GM12878 (cell line): ENCODE results near the gene ZDHHC11B. TPM values are rescaled to one million over a fixed set of nuclear protein-coding genes. Genes with fewer than 3 reads are reported as not detected.
A peak's percentile ranks its signal among the peaks of the same experiment; 100 is the strongest.
"Not testable (repeated sequence)": the region's sequence is repeated elsewhere in the genome, so short reads cannot be mapped to it uniquely, and the experiment has no call there.

Experiments used
- ATAC-seq: fragments of 200-7000 bp; cut with Tn5 transposase; 3 replicates; pipeline ENCODE4 v1.9.1; 2020; ENCODE audit warnings: mild to moderate bottlenecking, moderate library complexity
- BruUV-seq: library from RNA; stranded (reverse); fragments of 400-500 nt; replicated peaks from 2 replicates; lab custom pipeline; 2021; lab: Mats Ljungman, UMichigan
- CTCF ChIA-PET: fragments of 300-600 bp; sonication (Branson Sonifier 250); formaldehyde crosslinking; extraction: SDS; loops from one replicate; lab custom pipeline; 2021; ENCODE audit warnings: inconsistent platforms; lab: Yijun Ruan, JAX
- POLR2A ChIA-PET: fragments of 350-600 bp; formaldehyde crosslinking; extraction: SDS; loops from one replicate; lab custom pipeline; 2021; ENCODE audit warnings: inconsistent platforms; lab: Charles Lee
- RAD21 ChIA-PET: fragments of 300-600 bp; sonication (Branson Sonifier 250); formaldehyde crosslinking; loops from one replicate; lab custom pipeline; 2023; ENCODE audit warnings: antibody characterized with exemption; ENCODE audit not compliant: unreplicated experiment; lab: Charles Lee
- SMC1A ChIA-PET: fragments of 300-600 bp; sonication (Branson Sonifier 250); formaldehyde crosslinking; loops from one replicate; lab custom pipeline; 2023; ENCODE audit not compliant: unreplicated experiment, uncharacterized antibody; lab: Charles Lee
- DNase-seq: peaks from one replicate; pipeline ENCODE4 v3.0.0-alpha.2; 2011; ENCODE audit warnings: low read depth, low spot score
- FAIRE-seq: peaks from 3 replicates; lab custom pipeline; 2011; peaks lifted over from hg19 to GRCh38; lab: Jason Lieb, UNC
- H2AFZ ChIP-seq: 2 replicates; pipeline ENCODE4 v1.6.0; 2011; ENCODE audit warnings: low read depth, low read length, control low read depth; ENCODE audit not compliant: control insufficient read depth
- H3K27ac ChIP-seq: 2 replicates; pipeline ENCODE4 v1.5.1; 2011; ENCODE audit warnings: control low read depth; ENCODE audit not compliant: control insufficient read depth, insufficient read depth
- H3K27me3 ChIP-seq, 2 experiments: replicated peaks in 1 of 2; 2 replicates each; pipeline versions ENCODE4 v1.6.0 to v1.6.1; 2011; ENCODE audit warnings: low read length in 1 of 2; ENCODE audit not compliant: control insufficient read depth in 2 of 2, insufficient read depth in 2 of 2
- H3K36me3 ChIP-seq, 2 experiments: 2 replicates each; pipeline ENCODE4 v1.5.1; 2011; ENCODE audit warnings: low read length in 1 of 2; ENCODE audit not compliant: control insufficient read depth in 2 of 2, insufficient read depth in 2 of 2
- H3K4me1 ChIP-seq: 2 replicates; pipeline ENCODE4 v1.6.1; 2011; ENCODE audit warnings: mild to moderate bottlenecking, low read length, moderate library complexity, mixed read lengths; ENCODE audit not compliant: control insufficient read depth, insufficient read depth
- H3K4me2 ChIP-seq: 2 replicates; pipeline ENCODE4 v1.6.0; 2011; ENCODE audit warnings: control low read depth; ENCODE audit not compliant: control insufficient read depth, insufficient read depth
- H3K4me3 ChIP-seq: fragments of 200-600 bp; sonication (generic); 2 replicates; pipeline ENCODE4 v1.5.1; 2016
- H3K79me2 ChIP-seq: 2 replicates; pipeline ENCODE4 v1.6.0; 2011; ENCODE audit warnings: low read length; ENCODE audit not compliant: control insufficient read depth, insufficient read depth
- H3K9ac ChIP-seq: 2 replicates; pipeline ENCODE4 v1.8.0; 2011; ENCODE audit warnings: low read length, control low read depth, mixed read lengths; ENCODE audit not compliant: control insufficient read depth, insufficient read depth
- H3K9me3 ChIP-seq: replicated peaks from 3 replicates; pipeline ENCODE4 v1.5.1; 2011; ENCODE audit warnings: mild to moderate bottlenecking, low read length; ENCODE audit not compliant: control insufficient read depth, insufficient read depth
- H4K20me1 ChIP-seq: 2 replicates; pipeline ENCODE4 v1.6.0; 2011; ENCODE audit not compliant: control insufficient read depth, insufficient read depth
- WGBS: methylation state at CpG from one replicate; pipeline ENCODE4 v1.1.6; 2016; ENCODE audit warnings: low lambda C conversion rate; ENCODE audit not compliant: insufficient replicate concordance, insufficient coverage; ENCODE audit errors: missing lambda C conversion rate; 5-methylcytosine and 5-hydroxymethylcytosine counted together
- in situ Hi-C: fragments of 300-500 bp; cut with MboI; formaldehyde crosslinking; loops from 9 replicates; pipeline ENCODE4 v1.14.3; 2018; ENCODE audit warnings: mixed read lengths
- intact Hi-C: fragments of 100-400 bp; cut with micrococcal nuclease; formaldehyde crosslinking; loops from one replicate; pipeline ENCODE4 v1.14.2; 2022; ENCODE audit not compliant: unreplicated experiment
- polyA plus RNA-seq, 11 experiments: library from polyadenylated mRNA; depleted of rRNA in 4 of 11; unstranded in 6 of 11; stranded (reverse) in 5 of 11; fragments of >200 nt; fragmentation: Nextera tagmentation in 4 of 11; fragmentation: Illumina TruSeq in 1 of 11; extraction: Ambion mirVana in 4 of 11; extraction: Trizol in 1 of 11; gene quantifications; 1 replicate in 1 of 11; 2 replicates in 10 of 11; pipeline versions ENCODE4 v1.2.1 to v1.2.3, GENCODE V29; 2011 to 2016; ENCODE audit warnings: inconsistent platforms in 2 of 11, missing spikeins in 2 of 11, low read depth in 1 of 11
- total RNA-seq, 4 experiments: library from RNA; depleted of rRNA in 3 of 4; stranded (reverse); fragments of >200 nt in 3 of 4; fragmentation: Illumina TruSeq in 1 of 4; extraction: Trizol in 1 of 4; gene quantifications; 2 replicates each; pipeline versions ENCODE4 v1.2.1 to v1.2.3, GENCODE V29; 2013 to 2021

ZDHHC11B gene
- total and polyA plus RNA-seq, 10 of the 15 experiments (the other 5 are each of a cell fraction or from before 2014, with no cell fraction given): 0.01 to 0.10 (median 0.09) TPM; not detected in 7

DNA sequence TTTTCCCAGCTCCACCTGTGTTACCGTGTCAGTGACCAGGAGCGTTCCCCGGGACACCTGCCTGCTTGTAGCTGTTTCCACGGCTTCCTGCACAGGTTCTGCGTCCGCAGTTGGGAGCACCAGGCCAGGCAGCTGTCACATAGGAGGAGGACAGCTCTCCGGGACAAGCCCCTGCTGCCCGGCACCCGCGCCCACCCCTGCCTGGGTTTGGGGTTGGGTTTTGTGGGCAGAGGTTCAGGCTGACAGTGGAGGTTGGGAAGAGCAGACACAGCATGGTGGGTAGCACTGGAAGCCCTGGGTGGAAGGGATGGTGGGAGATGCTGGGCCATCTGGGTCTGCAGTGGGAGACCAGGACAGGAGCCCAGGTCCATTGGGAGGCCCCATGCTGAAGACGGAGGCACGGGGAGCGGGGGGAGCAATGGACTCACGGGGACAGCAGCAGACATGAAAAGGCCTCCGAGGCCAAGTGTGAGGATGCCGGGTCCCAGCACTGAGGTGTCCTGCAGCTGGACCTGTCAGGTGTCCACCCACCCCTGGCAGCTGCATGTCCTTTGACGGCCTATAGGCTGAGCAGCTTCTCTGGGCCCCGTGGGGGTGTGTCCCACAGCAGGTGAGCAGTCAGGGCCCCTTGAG lies 2.8 kb upstream of the ZDHHC11B start:
- H3K27ac ChIP-seq, in situ Hi-C loops, ATAC-seq, FAIRE-seq, POLR2A ChIA-PET, RAD21 ChIA-PET, H3K4me2 ChIP-seq, H3K27me3 ChIP-seq, intact Hi-C loops, CTCF ChIA-PET, H4K20me1 ChIP-seq, H2AFZ ChIP-seq, BruUV-seq, DNase-seq, H3K4me1 ChIP-seq, H3K4me3 ChIP-seq, SMC1A ChIA-PET, H3K9ac ChIP-seq, H3K79me2 ChIP-seq, H3K9me3 ChIP-seq, H3K36me3 ChIP-seq: not testable (repeated sequence)
- WGBS: 49% methylated on average over 11 of the region's 18 CpGs

GRCh38 chr5:785181-785705 lies 714 bp upstream of the ZDHHC11B start:
- H3K9ac ChIP-seq, BruUV-seq, H3K4me1 ChIP-seq, H3K27me3 ChIP-seq, intact Hi-C loops, H3K4me2 ChIP-seq, DNase-seq, H3K36me3 ChIP-seq, CTCF ChIA-PET, H3K4me3 ChIP-seq, SMC1A ChIA-PET, POLR2A ChIA-PET, FAIRE-seq, RAD21 ChIA-PET, H3K27ac ChIP-seq, H4K20me1 ChIP-seq, H3K79me2 ChIP-seq, in situ Hi-C loops, ATAC-seq, H3K9me3 ChIP-seq, H2AFZ ChIP-seq: not testable (repeated sequence)
- WGBS: 4% methylated on average over 15 of the region's 43 CpGs

- 7% methylated on average over 43 of the region's 43 CpGs for WGBS
- CTCF ChIA-PET, POLR2A ChIA-PET, FAIRE-seq, DNase-seq, H3K9me3 ChIP-seq, SMC1A ChIA-PET, H3K79me2 ChIP-seq, H3K9ac ChIP-seq, in situ Hi-C loops, H3K27ac ChIP-seq, RAD21 ChIA-PET, BruUV-seq, H3K4me1 ChIP-seq, H3K27me3 ChIP-seq, H2AFZ ChIP-seq, H4K20me1 ChIP-seq, H3K36me3 ChIP-seq: not testable (repeated sequence)
- Histone ChIP-seq H3K4me2 (peak overlapping the region; percentile 21), H3K4me3 (peak overlapping the region; percentile 36; the same call in 1 of the 2 replicates)
- intact Hi-C loops: loop anchor here (5.0 kb wide), 1 partner anchor 92 kb away; the partner anchor contains the start of gene TPPP
- ATAC-seq: peak; percentile 13
Measured at GRCh38 chr5:783881-784427, 575 bp downstream of the ZDHHC11B start.
